Measurements from ENCODE around the gene FHAD1.
A peak's percentile ranks its signal among the peaks of the same experiment; 100 is the strongest.
"Not testable (repeated sequence)": the region's sequence is repeated elsewhere in the genome, so short reads cannot be mapped to it uniquely, and the experiment has no call there.

Gene FHAD1

DNA sequence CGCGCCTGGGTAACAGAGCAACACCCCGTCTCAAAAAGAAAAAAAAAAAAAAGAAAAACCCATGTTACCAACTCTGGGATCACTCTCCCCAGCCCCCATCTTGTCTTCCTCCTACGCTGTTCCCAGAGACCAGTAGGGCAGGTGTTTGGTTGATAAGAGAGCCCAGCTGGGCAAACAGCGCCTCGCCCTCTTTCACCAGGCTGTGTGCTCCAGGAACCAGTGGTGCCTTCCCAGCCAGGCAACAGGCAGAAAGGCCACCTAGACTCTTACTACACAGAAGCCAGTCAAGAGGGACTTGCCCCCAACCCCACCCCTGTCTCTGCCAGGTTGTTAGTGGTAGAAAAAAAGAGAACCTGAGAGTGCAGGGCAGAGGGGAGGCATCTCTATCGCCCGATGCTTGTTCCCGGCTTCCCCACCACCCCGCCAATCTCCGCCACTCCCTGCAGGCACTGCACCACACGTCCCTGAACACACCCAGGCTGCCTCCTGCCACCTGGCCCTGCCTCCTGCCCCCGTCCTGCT lies 177.2 kb downstream of the FHAD1 start:
- no peak for DNase-seq

DNA sequence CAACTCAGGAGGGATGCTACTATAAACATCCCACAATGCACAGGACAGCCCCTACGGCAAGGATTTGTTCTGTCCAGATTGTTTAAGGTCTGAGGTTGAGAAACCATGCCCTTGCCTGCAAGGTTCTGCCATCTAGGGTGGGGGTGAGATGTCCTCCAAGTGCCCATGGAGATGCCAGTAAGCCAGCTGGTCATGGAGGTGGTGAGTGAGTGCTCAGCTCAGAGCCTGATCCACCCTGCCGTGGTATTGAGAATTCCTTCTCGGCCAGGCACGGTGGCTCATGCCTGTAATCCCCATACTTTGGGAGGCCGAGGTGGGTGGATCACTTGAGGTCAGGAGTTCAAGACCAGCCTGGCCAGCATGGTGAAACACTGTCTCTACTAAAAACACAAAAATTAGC lies 178.0 kb downstream of the FHAD1 start:
- DNase-seq: no peak

DNA sequence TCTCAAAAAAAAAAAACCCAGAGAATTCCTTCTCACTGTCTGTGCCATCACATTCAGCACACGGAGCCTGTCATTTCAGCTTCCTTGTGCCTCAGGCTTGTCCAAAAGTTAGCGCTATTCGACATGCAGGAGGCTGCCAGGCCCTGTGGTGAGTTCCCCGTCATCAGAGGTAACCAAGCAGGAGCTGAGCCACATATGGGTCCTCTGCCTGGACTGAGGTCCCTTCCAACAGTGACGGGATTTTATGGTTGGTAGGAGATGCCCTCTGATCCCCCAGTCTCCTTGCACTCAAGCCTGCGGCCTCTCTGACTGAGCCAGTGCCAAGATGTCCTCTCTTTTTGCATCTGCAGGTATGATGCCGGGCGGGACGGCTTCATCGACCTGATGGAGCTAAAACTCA lies 178.5 kb downstream of the FHAD1 start:
- no peak for DNase-seq

DNA sequence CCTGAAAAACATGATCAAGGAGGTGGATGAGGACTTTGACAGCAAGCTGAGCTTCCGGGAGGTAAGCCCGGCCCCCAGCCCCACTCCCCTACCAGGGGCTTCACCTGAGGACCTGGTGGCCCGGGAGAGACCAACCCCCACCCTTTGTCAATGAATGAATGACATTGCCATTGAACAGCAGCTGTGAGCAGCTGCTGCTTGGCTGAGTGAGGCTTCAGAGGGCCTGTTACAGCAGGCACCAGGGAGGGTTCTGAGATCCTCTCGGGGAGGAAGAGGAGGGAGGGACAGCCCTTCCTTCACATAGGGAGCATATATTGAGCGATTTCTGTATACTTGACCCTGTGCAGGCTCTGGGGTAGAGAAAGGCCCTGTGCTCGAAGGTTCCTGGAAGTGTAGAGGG lies 178.9 kb downstream of the FHAD1 start:
- DNase-seq: no peak

DNA sequence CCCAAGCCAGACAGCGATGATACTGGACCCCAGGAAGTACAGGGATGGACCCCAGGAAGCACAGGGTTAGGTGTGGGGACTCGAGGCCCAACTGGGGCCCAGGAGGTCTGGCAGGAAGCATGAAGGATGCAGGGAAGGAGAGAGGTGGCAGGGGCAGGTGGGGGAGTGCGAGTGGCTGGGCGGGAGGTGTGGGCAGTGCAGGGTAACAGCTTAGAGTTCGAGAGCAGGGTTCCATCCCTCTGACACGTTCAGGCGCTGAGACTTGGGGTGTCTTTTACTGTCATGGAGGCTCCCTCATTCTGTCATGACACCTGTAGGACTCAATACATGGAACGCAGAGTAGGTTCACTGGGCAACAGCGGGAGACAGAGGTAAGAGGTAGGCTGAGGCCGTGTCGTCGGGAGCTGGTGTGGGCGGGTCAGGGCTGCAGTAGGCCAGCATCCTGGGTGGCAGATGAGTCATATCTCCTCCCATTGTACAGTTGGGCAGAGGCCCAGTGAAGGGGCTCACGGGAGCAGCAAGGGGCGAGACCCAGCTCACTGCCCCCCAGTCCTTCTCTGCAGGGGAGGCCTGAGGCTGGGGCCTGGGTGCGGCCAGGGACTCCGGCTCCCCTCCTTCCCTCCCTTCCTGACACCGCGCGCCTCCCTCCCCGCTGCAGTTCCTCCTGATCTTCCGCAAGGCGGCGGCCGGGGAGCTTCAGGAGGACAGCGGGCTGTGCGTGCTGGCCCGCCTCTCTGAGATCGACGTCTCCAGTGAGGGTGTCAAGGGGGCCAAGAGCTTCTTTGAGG lies 179.7 kb downstream of the FHAD1 start:
- no peak for DNase-seq

DNA sequence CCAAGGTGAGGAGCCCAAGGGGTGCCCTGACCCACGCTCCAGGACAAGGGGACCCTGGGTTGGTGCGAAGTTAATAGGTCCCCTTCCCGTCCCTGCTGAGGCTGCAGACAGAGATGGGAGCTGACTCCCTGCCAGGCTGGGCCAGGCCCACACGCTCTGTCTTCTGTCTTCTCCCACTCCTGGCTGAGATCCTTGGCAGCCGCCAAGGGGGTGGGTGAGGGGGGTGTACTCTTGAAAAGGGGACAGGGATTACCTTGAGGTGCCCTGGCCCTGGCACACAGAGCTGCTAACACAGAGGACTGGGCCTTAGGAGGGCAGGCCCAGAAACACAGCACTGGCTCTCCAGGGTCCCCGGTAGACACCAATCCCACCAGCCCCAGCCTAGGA lies 180.2 kb downstream of the FHAD1 start:
- no peak for DNase-seq

DNA sequence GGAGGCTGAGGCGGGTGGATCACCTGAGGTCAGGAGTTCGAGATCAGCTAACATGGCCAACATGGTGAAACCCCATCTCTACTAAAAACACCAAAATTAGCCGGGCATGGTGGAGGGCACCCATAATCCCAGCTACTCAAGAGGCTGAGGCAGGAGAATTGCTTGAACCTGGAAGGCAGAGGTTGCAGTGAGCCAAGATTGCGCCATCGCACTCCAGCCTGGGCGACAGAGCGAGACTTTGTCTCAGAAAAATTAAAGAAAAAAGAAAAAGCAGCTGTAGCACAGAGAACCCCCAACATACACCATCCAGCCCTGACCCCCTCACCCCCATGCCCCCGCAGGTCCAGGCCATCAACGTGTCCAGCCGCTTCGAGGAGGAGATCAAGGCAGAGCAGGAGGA lies 181.2 kb downstream of the FHAD1 start:
- DNase-seq: not testable (repeated sequence)

DNA sequence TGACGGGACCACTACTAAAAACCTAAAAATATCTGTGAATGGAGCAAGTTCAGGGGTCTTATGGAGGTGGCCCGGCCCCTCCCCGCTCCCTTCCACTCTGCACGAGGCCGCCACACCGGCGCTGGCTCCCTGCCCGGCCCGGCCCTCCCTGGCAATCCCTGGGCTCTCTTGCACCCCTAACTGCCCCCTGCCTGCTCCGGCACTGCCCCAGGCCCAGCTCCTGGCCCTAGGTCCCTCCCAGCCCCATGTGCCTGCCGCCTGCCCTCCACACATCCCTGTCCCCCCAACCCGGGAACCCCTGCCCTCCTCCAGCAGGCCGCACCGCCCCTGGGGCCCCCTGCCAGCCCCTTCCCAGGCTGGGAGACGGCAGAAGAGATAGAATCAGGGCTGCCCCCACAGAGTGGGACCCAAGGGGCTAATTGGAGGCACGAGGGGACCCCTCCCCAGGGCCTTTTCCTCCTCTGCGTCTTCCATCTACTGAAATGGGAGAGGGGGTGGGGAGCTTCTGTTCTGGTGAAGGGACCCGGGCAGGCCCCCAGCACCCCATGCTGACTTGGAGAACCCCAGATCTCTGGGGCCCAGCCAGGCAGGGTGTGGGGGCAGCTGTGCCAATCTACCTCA lies 181.9 kb downstream of the FHAD1 start:
- no peak for DNase-seq

DNA sequence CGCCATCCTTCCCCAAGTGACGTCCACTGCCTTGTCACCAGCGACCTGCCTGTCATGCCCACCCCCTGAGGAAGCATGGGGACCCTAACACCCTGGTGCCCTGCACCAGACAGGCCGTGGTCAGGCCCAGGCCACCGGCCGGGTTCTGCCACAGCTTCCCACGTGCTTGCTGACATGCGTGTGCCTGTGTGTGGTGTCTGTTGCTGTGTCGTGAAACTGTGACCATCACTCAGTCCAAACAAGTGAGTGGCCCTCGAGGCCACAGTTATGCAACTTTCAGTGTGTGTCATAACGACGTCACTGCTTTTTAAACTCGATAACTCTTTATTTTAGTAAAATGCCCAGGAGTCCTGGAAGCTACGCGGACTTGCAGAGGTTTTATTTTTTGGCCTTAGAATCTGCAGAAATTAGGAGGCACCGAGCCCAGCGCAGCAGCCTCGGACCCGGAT lies 182.7 kb downstream of the FHAD1 start:
- no peak for DNase-seq

DNA sequence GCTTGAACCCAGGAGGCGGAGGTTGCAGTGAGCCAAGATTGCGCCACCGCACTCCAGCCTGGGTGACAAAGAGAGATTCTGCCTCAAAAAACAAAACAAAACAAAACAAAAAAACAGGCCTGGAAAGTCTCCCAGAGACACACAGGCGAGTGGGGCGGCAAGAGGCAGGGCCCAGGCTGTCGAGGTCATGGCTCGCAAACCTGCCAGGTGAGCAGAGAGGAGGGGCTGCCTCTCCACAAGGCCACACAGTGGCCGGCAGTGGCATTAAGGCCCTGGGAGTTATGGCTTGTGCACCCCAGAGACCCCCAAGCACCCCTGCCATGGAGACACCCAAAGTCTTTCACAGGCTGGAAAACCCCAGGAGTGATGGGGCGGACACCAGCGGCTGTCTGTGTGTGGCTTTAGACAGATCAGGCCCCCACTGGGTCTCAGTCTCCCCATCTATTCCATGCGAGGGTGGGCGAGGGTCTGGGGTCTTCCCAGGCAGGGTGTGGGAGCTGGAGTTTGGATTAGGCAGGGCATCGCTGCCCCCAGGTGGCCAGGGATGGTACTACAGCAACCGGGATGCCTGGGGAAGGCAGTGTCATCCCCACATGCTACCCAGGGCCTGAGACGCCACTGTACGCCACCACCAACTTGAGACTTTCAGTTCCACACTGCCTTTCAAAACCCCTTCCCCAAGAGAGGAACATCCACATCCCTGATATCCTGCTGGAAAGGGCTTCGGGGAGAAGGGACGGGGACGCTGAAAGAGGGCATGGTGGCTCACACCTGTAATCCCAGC lies 184.0 kb downstream of the FHAD1 start:
- peak; percentile 61 for DNase-seq

DNA sequence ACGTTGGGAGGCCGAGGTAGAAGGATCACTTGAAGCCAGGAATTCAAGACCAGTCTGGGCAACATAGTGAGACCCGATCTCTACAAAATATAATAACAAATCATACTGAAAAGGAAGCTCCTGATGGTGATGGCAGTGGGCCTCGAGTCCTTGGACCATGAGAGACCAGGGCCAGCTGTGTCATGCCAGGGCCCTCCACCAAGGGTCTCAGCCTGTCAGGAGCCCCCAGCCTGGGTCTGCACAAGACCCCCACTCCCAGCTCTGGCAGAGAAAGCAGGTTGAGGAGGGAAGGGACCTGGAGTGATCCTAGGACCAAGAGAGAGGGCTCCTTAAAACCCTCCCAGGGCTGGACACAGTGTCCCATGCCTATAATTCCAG lies 184.5 kb downstream of the FHAD1 start:
- DNase-seq: no peak

DNA sequence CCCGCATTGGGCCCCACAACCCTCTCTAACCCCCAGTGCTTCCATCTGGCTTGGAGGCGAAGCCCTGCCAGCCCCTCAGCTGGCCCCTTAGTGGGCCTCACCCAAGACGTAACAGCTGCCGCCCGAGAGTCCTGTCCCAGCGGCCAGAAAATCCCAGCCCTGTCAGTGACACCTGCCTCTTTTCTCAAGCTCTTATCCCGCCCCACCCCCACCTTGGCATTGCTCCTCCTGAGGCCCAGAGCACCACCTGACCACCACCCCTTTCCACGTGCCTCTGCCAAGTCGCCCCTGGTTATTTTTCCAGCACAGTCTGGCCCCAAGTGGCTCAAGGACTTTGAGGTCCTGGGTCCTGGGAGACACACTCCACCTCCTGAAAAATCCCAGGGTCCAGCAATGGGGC lies 185.3 kb downstream of the FHAD1 start:
- DNase-seq: no peak

DNA sequence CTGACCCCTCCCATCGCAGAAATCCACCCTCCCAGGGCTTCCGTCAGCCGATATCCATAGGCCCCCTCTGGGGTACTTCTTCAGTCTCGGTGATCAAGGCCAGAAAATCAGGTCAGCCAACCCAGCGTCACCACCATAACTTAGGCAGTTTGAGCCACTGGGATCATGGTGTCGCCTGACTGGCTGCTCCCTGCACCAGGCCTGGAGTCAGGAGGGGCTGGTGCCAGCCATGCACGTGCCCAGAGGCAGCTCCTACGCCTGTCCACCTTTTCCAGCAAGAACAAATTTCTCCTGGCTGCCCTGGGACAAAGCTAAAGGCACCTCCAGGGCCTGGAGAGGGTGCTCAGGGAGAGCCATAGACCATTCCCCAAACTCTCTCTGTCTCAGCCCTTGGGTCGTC lies 186.4 kb downstream of the FHAD1 start:
- no peak for DNase-seq

DNA sequence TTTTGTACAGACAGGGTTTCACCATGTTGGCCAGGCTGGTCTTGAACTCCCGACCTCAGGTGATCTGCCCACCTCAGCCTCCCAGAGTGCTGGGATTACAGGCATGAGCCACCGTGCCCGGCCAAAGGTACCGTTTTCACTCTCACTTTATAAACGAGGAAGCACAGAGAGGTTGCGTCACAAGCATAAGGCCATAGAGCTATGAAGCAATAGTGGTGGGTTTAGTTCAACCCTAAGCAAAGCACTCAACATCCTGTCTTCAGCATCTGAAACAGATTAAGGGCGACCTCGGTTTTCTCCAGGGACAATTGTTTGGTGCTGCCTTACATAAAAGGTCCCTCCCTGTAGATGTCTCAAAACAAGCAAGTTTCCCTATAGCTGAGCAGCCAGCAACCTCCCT lies 187.7 kb downstream of the FHAD1 start:
- DNase-seq: not testable (repeated sequence)

DNA sequence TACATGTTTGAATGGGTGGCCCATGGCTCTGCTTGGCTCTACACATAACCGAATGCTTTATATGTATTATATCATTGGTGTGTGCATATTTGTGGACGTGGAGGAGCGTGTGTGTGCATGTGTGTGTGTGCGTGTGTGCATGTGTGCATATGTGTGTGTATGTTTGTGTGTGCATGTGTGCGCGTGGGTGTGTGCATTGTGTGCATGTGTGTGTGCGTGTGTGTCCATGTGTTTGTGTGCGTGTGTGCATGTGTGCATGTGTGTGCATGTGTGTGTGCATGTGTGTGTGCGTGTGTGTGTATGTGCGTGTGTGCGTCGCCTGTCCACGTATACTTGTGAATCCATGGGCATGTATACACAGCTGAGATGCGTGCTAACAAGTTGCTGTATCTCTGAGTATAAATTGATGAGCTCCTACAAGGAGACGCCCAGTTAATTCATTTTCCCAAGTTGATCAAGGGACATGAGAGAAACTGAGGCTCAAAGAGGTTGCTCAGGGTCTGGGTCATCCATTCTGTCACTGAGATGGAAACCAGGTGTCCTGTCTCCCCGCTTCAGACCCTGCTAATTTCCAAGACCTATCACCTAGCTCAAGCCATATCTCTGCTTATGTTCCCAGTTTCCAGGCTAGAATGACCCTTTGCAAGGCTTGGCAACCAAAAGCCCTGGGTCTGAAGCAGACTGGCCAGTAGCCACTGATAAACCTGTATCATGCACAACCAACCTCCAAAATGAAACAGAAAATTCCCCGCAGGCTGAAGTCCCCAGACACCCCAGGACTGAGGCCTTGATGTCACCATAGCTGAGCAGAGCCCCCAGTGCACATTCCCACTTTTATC lies 188.4 kb downstream of the FHAD1 start:
- DNase-seq: no peak

DNA sequence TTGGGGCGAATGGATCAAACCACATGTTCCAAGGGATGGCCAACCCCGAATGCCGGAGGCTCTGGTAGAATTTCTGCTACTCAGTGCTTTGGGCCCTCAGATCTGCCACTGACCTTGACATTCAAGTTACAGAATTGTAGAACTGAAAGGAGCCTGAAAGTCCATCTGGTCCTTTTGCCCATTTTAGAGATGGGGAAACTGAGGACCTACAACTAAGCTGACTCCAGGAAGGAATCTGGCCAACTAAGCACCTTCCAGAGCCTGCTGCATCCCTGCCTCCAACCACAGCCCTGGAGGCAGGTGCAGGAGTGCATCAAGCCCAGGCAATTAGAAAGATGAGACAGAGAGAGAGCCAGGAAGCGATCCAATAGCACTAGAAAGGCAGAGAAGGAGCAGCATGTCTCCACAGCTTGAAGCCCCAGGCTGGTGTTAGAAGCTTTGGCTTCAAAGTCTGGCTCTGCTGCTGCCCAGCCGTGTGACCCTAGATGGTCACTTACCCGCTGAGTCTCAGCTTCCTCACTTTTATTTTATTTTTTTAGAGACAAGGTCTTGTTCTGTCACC lies 189.9 kb downstream of the FHAD1 start:
- DNase-seq: no peak

DNA sequence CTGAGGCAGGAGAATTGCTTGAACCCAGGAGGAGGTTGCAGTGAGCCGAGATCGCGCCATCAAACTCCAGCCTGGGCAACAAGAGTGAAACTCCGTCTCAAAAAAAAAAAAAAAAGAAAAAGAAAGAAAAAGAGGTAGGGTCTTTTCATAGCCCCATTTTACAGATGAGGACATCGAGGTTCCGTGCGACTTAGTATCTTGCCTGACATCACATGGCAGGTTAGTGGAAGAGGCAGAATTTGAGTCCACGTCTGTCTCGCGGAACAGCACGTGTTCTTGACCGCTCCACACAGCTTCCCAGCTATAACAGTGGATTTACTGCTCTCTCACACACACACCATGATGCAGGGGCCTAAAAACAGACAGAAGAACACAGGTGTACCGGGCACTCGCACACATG lies 192.3 kb downstream of the FHAD1 start:
- no peak for DNase-seq

DNA sequence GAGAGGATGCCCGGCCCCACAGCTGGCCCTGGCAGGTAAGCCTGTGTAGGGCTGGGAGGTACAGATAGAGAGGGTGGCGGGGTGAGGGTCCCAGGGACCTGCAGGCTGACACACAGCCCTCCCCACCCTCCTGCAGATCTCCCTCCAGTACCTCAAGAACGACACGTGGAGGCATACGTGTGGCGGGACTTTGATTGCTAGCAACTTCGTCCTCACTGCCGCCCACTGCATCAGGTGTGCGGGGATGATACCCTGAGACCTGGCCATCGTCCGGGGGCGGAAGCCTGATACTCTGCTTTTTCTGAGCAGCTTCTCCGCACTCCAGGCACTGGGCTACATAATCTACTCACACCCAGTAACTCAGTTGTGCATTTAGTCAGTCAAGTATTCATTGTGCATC lies 193.3 kb downstream of the FHAD1 start:
- no peak for DNase-seq

DNA sequence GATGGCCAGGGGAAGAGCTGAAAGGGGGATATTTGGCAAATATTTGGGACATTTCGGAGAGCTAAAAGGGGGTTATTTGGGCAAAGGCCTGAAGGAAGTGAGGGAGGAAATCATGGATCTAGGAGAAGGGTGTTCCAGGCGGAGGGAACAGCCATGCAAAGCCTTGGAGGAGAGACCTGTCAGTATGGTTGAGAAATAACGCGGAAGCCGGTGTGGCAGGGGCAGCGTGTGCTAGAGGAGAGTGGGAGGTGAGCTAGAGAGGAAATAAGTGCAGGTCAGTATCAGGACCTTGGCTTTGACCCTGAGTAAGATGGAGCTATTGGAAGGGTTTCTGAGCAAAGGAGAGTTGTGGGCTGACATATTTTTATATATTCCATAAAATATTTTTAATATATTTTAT lies 194.2 kb downstream of the FHAD1 start:
- no peak for DNase-seq

DNA sequence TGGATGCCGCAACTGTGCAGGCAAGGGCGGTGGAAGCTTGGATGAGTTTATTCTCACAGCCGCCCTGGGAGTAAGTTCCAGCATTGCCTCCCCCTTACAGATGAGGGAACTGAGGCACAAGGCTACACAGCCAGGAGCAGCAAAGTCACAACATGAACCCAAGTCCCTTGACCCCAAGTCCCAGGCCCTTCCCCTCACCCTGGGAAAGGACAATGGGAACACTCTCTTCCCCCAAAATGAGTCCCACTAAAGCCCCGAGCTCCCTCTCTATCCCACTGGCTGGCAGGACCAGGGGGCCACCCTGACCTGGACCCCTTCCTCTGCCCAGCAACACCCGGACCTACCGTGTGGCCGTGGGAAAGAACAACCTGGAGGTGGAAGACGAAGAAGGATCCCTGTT lies 195.1 kb downstream of the FHAD1 start:
- DNase-seq: no peak

DNA sequence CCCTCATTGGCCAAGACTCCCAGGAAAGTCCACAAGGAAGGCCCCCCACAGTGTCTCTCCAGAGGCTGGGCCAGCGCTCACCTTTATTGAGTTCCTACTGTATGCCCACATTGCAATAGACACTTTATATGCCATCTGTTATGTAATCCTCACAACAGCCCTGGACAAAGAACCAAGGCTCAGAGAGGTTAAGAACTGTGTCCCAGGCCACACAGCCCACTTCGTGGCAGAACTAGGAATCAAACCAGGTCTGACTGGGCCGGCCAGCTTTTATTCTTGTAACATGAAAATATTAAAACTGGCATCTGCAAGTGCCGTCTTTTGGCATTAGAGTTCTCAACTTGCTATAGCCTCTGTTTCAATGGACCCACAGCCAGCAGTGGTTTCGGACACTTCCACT lies 195.7 kb downstream of the FHAD1 start:
- DNase-seq: no peak

DNA sequence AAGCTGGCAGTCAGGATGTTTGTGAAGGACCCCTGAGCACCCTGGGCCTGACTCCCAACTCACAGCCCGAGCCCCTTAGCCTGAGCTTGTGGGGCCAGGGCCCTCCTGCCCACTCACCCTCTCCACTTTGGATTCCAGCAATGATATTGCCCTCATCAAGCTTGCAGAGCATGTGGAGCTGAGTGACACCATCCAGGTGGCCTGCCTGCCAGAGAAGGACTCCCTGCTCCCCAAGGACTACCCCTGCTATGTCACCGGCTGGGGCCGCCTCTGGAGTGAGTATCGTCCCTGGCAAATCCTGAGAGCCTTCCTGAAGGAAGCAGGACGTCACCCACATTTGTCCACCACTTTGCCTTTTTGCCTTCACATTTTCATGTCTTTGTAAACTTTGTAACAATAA lies 196.3 kb downstream of the FHAD1 start:
- DNase-seq: no peak

Data from activated CD4-positive, alpha-beta T cell treated with anti-CD3 and anti-CD28 coated beads for 1 hour (primary cell).